Right atrium auricular region (tissue), 2 donors: ENCODE results near the gene ELN. TPM values are rescaled to one million over a fixed set of nuclear protein-coding genes. Genes with fewer than 3 reads are reported as not detected.
"Not testable (repeated sequence)": the region's sequence is repeated elsewhere in the genome, so short reads cannot be mapped to it uniquely, and the experiment has no call there.

Experiments used
- DNase-seq: peaks from one replicate; pipeline ENCODE4 v3.0.0-alpha.2; 2019; ENCODE audit warnings: low spot score
- H3K27ac ChIP-seq, 2 donors: fragments of 200-600 bp; sonication (generic); 1 replicate in 1 of 2; 2 replicates in 1 of 2; pipeline ENCODE4 v1.5.1; 2016 to 2019
- H3K27me3 ChIP-seq, 2 donors: fragments of 200-600 bp; sonication (generic); one replicate each; pipeline versions ENCODE4 v1.5.1 to v1.6.0; 2017 to 2019
- H3K36me3 ChIP-seq: fragments of 200-600 bp; sonication (generic); one replicate; pipeline ENCODE4 v1.5.1; 2016
- H3K4me1 ChIP-seq, 2 donors: fragments of 200-600 bp; sonication (generic); one replicate each; pipeline versions ENCODE4 v1.5.1 to v1.6.0; 2017 to 2019
- H3K4me3 ChIP-seq, 2 donors: fragments of 200-600 bp; sonication (generic); 1 replicate in 1 of 2; 2 replicates in 1 of 2; pipeline ENCODE4 v1.5.1; 2017 to 2019; ENCODE audit warnings: mild to moderate bottlenecking in 1 of 2, moderate library complexity in 1 of 2
- H3K9me3 ChIP-seq, 2 donors: fragments of 200-600 bp; sonication (generic); one replicate each; pipeline ENCODE4 v1.5.1; 2019
- total RNA-seq, 2 donors: library from RNA; depleted of rRNA; stranded (reverse); fragments of >200 nt; gene quantifications; one replicate each; pipeline ENCODE4 v1.1.0, GENCODE V29; 2016
- TF ChIP-seq, protein P1 (sequence below), 2 donors: fragments of 200-600 bp; sonication (generic); IDR thresholded peaks; one replicate each; pipeline ENCODE4 v1.5.1; 2019; ENCODE audit warnings: antibody characterized with exemption in 2 of 2

Gene ELN
- total RNA-seq, 2 donors from 2014 or later: 138 to 149 TPM

DNA sequence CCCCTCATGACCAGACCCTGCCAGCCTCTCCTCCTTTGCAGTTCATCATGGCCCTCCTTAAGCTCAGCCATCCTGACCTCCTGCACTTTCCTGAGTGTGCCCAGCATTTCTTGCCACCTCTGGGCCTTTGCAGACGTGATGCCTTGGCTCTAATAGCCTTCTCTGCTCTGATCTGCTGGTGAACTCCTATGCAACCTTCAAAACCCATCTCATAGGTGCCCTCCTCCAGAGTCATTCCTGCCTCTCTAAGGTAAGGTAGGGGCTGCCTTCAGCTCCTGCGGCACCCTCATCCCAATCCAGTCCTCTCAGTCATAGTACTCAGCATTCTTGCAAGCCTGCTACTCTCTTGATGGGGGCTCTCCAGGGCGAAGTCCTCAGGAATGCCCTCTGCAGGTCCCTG is 19.3 kb upstream of the ELN start:
- H3K27ac ChIP-seq: no peak overlapping the region

DNA sequence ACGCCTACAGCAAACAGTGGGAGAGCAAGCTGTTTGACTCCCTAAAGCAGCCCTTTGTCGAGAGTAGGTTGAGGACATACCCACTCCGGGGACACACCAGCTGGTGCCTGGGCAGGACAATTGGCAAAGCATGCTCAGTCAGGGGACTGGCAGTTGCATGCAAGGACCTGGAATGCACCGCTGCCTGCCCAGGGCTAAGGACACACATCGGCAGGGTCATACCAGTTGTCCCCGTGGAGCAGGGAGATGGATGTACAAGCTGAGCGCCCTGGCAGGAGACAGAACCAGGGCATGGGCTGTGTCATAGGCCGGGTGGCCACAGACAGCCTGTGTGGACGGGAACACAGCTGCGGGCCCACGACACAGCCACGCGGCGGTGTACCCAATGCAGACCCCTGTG is 18.3 kb upstream of the ELN start:
- no peak for DNase-seq
- H3K36me3 ChIP-seq: no peaks in the 10 kb centered on the region
- no peaks in the 10 kb centered on the region for H3K27me3 ChIP-seq
- H3K4me1 ChIP-seq: peaks cover 0 to 32% of the 10 kb centered on the region in 2 donors
- TF ChIP-seq, protein P1, sequence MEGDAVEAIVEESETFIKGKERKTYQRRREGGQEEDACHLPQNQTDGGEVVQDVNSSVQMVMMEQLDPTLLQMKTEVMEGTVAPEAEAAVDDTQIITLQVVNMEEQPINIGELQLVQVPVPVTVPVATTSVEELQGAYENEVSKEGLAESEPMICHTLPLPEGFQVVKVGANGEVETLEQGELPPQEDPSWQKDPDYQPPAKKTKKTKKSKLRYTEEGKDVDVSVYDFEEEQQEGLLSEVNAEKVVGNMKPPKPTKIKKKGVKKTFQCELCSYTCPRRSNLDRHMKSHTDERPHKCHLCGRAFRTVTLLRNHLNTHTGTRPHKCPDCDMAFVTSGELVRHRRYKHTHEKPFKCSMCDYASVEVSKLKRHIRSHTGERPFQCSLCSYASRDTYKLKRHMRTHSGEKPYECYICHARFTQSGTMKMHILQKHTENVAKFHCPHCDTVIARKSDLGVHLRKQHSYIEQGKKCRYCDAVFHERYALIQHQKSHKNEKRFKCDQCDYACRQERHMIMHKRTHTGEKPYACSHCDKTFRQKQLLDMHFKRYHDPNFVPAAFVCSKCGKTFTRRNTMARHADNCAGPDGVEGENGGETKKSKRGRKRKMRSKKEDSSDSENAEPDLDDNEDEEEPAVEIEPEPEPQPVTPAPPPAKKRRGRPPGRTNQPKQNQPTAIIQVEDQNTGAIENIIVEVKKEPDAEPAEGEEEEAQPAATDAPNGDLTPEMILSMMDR (IDR thresholded peaks at IDR 0.05): no peak
- H3K9me3 ChIP-seq: no peaks in the 10 kb centered on the region
- no peak overlapping the region for H3K4me3 ChIP-seq
- H3K27ac ChIP-seq: no peak overlapping the region

More for the DNA sequence above, 19.3 kb upstream of the ELN start:
- H3K4me3 ChIP-seq: no peak overlapping the region
- TF ChIP-seq, protein P1 (IDR thresholded peaks at IDR 0.05): no peak
- H3K9me3 ChIP-seq: no peaks in the 10 kb centered on the region
- no peak for DNase-seq
- no peaks in the 10 kb centered on the region for H3K27me3 ChIP-seq
- H3K4me1 ChIP-seq: peaks cover 0 to 23% of the 10 kb centered on the region in 2 donors
- no peaks in the 10 kb centered on the region for H3K36me3 ChIP-seq

DNA sequence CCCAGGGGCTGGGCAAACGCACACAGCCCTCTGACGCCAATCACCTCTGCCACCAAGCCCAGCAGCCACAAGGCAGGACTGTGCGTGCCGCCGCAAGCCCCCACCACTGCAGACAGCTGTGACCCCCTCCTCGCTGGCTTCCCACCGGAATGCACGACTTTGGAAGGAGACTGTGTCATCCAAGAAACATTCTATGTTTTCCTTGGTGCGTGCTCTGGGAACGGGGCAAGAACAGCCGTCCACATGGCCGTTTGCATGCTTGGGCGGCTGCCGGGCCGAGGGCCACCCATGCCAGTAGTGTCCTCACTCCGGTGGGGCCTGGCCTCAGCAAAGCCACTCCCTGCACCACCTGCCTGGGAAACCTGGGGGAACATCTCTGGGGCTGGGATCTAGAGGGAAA is 17.6 kb upstream of the ELN start:
- no peaks in the 10 kb centered on the region for H3K9me3 ChIP-seq
- H3K27me3 ChIP-seq: no peaks in the 10 kb centered on the region
- H3K27ac ChIP-seq: no peak overlapping the region
- TF ChIP-seq, protein P1 (IDR thresholded peaks at IDR 0.05): no peak
- H3K36me3 ChIP-seq: no peaks in the 10 kb centered on the region
- H3K4me3 ChIP-seq: no peak overlapping the region
- DNase-seq: no peak
- H3K4me1 ChIP-seq: peaks cover 0 to 32% of the 10 kb centered on the region in 2 donors

DNA sequence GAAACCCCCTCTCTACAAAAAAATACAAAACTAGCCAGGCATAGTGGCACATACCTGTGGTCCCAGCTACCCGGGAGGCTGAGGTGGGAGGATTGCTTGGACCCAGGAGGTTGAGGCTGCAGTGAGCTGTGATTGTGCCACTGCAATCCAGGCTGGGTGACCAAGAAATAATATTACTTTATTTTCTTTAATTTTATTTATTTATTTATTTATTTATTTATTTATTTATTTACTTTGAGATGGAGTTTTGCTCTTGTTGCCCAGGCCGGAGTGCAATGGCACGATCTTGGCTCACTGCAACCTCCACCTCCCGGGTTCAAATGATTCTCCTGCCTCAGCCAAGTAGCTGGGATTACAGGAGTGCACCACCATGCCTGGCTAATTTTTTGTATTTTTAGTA is 16.6 kb upstream of the ELN start:
- H3K9me3 ChIP-seq, H3K27ac ChIP-seq, DNase-seq, H3K27me3 ChIP-seq, H3K4me3 ChIP-seq, H3K36me3 ChIP-seq: not testable (repeated sequence)
- peaks cover 0 to 27% of the 10 kb centered on the region in 2 donors for H3K4me1 ChIP-seq

DNA sequence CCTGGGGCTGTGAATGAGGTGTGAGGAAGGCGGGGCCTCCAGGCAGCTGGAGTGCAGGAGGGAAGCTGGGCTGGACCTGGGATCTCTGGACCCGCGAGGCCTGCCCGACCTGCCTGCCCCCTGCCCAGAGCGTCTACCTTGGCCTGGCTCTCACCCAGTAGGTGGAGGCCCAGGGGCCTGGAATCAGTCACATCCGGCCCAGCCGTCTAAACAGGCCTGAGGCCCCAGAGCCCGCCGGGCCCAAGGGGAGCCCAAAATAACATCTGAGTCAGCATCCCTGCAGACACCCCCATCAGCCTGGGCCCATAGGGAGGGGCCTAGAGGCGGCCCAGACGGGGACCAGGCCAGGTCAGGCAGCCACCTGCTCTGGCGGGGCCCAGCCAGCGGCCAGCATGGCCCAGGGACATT is 15.1 kb upstream of the ELN start:
- H3K27ac ChIP-seq: no peak overlapping the region
- TF ChIP-seq, protein P1 (IDR thresholded peaks at IDR 0.05): no peak
- H3K4me1 ChIP-seq: peaks cover 0 to 18% of the 10 kb centered on the region in 2 donors
- no peak overlapping the region for H3K4me3 ChIP-seq
- H3K27me3 ChIP-seq: no peaks in the 10 kb centered on the region
- DNase-seq: no peak
- no peaks in the 10 kb centered on the region for H3K9me3 ChIP-seq
- no peaks in the 10 kb centered on the region for H3K36me3 ChIP-seq

DNA sequence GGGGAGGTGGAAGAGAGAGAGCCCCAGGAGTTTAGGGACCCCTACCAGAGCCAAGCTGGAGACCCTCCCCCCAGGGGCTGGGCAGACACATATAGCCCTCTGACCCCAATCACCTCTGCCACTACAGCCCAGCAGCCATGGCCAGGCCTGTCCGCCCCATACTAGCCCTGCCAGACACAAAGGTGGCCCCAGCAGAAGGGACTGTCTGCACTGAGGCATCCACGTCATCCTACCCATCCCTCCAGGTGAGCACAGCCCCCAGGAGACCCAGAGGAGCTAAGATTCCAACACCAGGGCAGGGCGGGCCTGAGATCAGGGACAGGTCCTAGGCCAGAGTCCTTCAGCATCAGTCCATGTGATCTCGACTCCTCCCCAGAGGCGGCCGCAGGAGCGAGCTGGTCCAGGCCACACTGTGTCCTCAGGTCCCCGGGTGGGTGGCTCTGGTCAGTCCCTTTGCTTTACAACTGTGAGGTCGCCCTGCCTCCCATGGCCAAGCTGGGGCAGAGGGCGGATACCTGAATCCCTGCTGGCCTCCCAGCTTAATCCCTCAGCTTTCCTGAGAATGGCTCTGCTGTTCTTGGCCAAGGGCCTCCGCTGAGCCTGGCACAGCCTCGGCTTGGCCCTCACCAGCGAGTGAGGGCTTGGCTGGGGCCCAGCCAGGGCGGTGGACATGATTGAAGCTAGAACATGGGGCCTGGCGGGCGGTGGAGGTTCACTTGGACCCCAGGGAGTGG is 14.3 kb upstream of the ELN start:
- H3K9me3 ChIP-seq: no peaks in the 10 kb centered on the region
- no peaks in the 10 kb centered on the region for H3K27me3 ChIP-seq
- no peak for DNase-seq
- peak overlapping the region in 1 of 2 donors; percentile 14 for H3K27ac ChIP-seq
- H3K4me1 ChIP-seq: peaks cover 0 to 18% of the 10 kb centered on the region in 2 donors
- H3K4me3 ChIP-seq: no peak overlapping the region
- TF ChIP-seq, protein P1 (IDR thresholded peaks at IDR 0.05): no peak
- no peaks in the 10 kb centered on the region for H3K36me3 ChIP-seq
